Loucy (cell line): ENCODE measurements around the gene CHI3L1.

ENCODE experiments used
- H2AFZ ChIP-seq: fragments of 200-600 bp; sonication (generic); 2 replicates; pipeline ENCODE4 v1.6.0; 2016; ENCODE audit warnings: antibody characterized with exemption, mild to moderate bottlenecking, low read length, moderate library complexity
- H3F3A ChIP-seq: fragments of 200-600 bp; 2 replicates; pipeline ENCODE4 v1.6.0; 2016; ENCODE audit warnings: antibody characterized with exemption, low read depth, mild to moderate bottlenecking
- H3K27me3 ChIP-seq: fragments of 200-600 bp; sonication (generic); 2 replicates; pipeline ENCODE4 v1.6.1; 2014; ENCODE audit warnings: low read length, mild to moderate bottlenecking; ENCODE audit not compliant: insufficient read depth, poor library complexity, severe bottlenecking
- H3K36me3 ChIP-seq: fragments of 200-600 bp; sonication (generic); 2 replicates; pipeline ENCODE4 v1.6.1; 2016; ENCODE audit warnings: low read length; ENCODE audit not compliant: insufficient read depth
- H3K4me1 ChIP-seq: fragments of 200-600 bp; sonication (generic); 2 replicates; pipeline ENCODE4 v1.5.1; 2014; ENCODE audit warnings: low read length, mild to moderate bottlenecking; ENCODE audit not compliant: insufficient read depth, poor library complexity, severe bottlenecking
- H3K4me2 ChIP-seq: fragments of 200-600 bp; sonication (generic); 2 replicates; pipeline ENCODE4 v1.6.0; 2014; ENCODE audit warnings: antibody characterized with exemption, low read length, low read depth, mild to moderate bottlenecking; ENCODE audit not compliant: poor library complexity, severe bottlenecking
- H3K4me3 ChIP-seq: fragments of 200-600 bp; sonication (generic); 2 replicates; pipeline ENCODE4 v1.5.1; 2014; ENCODE audit warnings: low read length, mild to moderate bottlenecking, mixed read lengths; ENCODE audit not compliant: poor library complexity, severe bottlenecking
- H3K79me2 ChIP-seq: fragments of 200-600 bp; sonication (generic); 2 replicates; pipeline ENCODE4 v1.6.1; 2014; ENCODE audit warnings: low read length; ENCODE audit not compliant: insufficient read depth
- H3K9ac ChIP-seq: fragments of 200-600 bp; sonication (generic); 2 replicates; pipeline ENCODE4 v1.6.0; 2014; ENCODE audit warnings: mild to moderate bottlenecking, low read depth, low read length, moderate library complexity; ENCODE audit not compliant: poor library complexity, severe bottlenecking
- H3K9me2 ChIP-seq: fragments of 200-600 bp; sonication (generic); replicated peaks from 2 replicates; pipeline ENCODE4 v1.6.1; 2016; ENCODE audit warnings: low read depth, low read length, mixed read lengths
- H3K9me3 ChIP-seq: fragments of 200-600 bp; sonication (generic); 2 replicates; pipeline ENCODE4 v1.6.1; 2014; ENCODE audit warnings: mild to moderate bottlenecking, antibody characterized with exemption, low read length, low read depth; ENCODE audit not compliant: insufficient read depth
- H4K20me1 ChIP-seq: fragments of 200-600 bp; sonication (generic); 2 replicates; pipeline ENCODE4 v1.6.0; 2014; ENCODE audit warnings: antibody characterized with exemption, low read length, mild to moderate bottlenecking; ENCODE audit not compliant: insufficient read depth, poor library complexity, severe bottlenecking
- CTCF ChIP-seq: fragments of 200-600 bp; sonication (generic); conservative IDR thresholded peaks from 2 replicates; pipeline ENCODE4 v1.5.1; 2014; ENCODE audit warnings: mild to moderate bottlenecking, antibody characterized with exemption, low read length
- EZH2phosphoT487 ChIP-seq: fragments of 200-600 bp; IDR thresholded peaks from 2 replicates; pipeline ENCODE4 v1.6.1; 2018; ENCODE audit warnings: antibody characterized with exemption, mild to moderate bottlenecking, moderate library complexity, borderline replicate concordance

CHI3L1 gene

GRCh38 chr1:203202431-203203245 lies 16.1 kb upstream of the CHI3L1 start:
- H3K36me3 ChIP-seq = no peaks in the 10 kb centered on the region
- TF ChIP-seq EZH2phosphoT487 = no peak
- no peak for TF ChIP-seq CTCF
- H4K20me1 ChIP-seq = no peaks in the 10 kb centered on the region
- no peaks in the 10 kb centered on the region for H3K27me3 ChIP-seq
- H3K9ac ChIP-seq = no peak overlapping the region
- no peaks in the 10 kb centered on the region for H3K9me2 ChIP-seq
- H2AFZ ChIP-seq = no peak overlapping the region
- no peaks in the 10 kb centered on the region for H3K79me2 ChIP-seq
- H3K9me3 ChIP-seq = no peaks in the 10 kb centered on the region
- no peak overlapping the region for H3K4me2 ChIP-seq
- H3F3A ChIP-seq = no peaks in the 10 kb centered on the region
- peaks cover 8% of the 10 kb centered on the region for H3K4me1 ChIP-seq
- H3K4me3 ChIP-seq = no peak overlapping the region

GRCh38 chr1:203201516-203202205 lies 15.2 kb upstream of the CHI3L1 start:
- Histone ChIP-seq H3K4me2 (no peak overlapping the region), H3F3A (no peaks in the 10 kb centered on the region)

GRCh38 chr1:203200916-203201315 lies 14.4 kb upstream of the CHI3L1 start:
- Histone ChIP-seq H3K79me2 (no peaks in the 10 kb centered on the region), H3K27me3 (no peaks in the 10 kb centered on the region), H3F3A (no peaks in the 10 kb centered on the region), H3K4me1 (peaks cover 3% of the 10 kb centered on the region), H3K9ac (no peak overlapping the region), H3K36me3 (no peaks in the 10 kb centered on the region), H3K9me3 (no peaks in the 10 kb centered on the region), H2AFZ (no peak overlapping the region), H3K4me2 (no peak overlapping the region), H4K20me1 (no peaks in the 10 kb centered on the region), H3K9me2 (no peaks in the 10 kb centered on the region), H3K4me3 (no peak overlapping the region)
- TF ChIP-seq EZH2phosphoT487 = no peak
- TF ChIP-seq CTCF = no peak

More at GRCh38 chr1:203201516-203202205, 15.2 kb upstream of the CHI3L1 start:
- no peaks in the 10 kb centered on the region for H3K27me3 ChIP-seq
- H3K4me3 ChIP-seq = no peak overlapping the region
- no peaks in the 10 kb centered on the region for H3K79me2 ChIP-seq
- H4K20me1 ChIP-seq = no peaks in the 10 kb centered on the region
- no peak for TF ChIP-seq CTCF
- no peak for TF ChIP-seq EZH2phosphoT487
- H3K9me3 ChIP-seq = no peaks in the 10 kb centered on the region
- H3K36me3 ChIP-seq = no peaks in the 10 kb centered on the region
- H2AFZ ChIP-seq = no peak overlapping the region
- H3K9me2 ChIP-seq = no peaks in the 10 kb centered on the region
- H3K9ac ChIP-seq = no peak overlapping the region
- H3K4me1 ChIP-seq = peaks cover 3% of the 10 kb centered on the region
